ENCODE measurements around the gene N4BP2. TPM values are rescaled to one million over a fixed set of nuclear protein-coding genes. Genes with fewer than 3 reads are reported as not detected.

N4BP2 gene
- polyA plus RNA-seq, 1 of the 3 experiments (the other 2 are of a cell fraction): 1.2 TPM

GRCh38 chr4:40190019-40190418 lies 133.4 kb downstream of the N4BP2 start:
- Histone ChIP-seq H4K20me1 (ENCODE audit: insufficient read depth) (no peaks in the 10 kb centered on the region), H3K4me2 (no peak overlapping the region), H3K4me3 (ENCODE audit: low read depth in 2 of 2, low read length in 1 of 2) (no peak overlapping the region), H3F3A (replicated peaks; ENCODE audit: insufficient read depth) (peaks cover 4% of the 10 kb centered on the region), H3K27me3 (ENCODE audit: insufficient read depth) (no peaks in the 10 kb centered on the region), H3K36me3 (replicated peaks in 1 of 2; ENCODE audit: control insufficient read depth in 1 of 2, insufficient read depth in 2 of 2, low read length in 1 of 2) (no peaks in the 10 kb centered on the region), H3K9me2 (no peaks in the 10 kb centered on the region), H3K27ac (ENCODE audit: low read depth in 2 of 2, low read length in 1 of 2) (no peak overlapping the region), H3K4me1 (ENCODE audit: control insufficient read depth in 1 of 2, insufficient read depth in 2 of 2, low read depth in 1 of 2, low read length in 1 of 2) (peaks cover 7 to 23% of the 10 kb centered on the region in 2 experiments; a peak in 3 of 4 replicates), H3K9me3 (no peaks in the 10 kb centered on the region; the same call in 1 of the 2 replicates), H3K9ac (no peak overlapping the region), H3K79me2 (ENCODE audit: insufficient read depth) (no peaks in the 10 kb centered on the region), H2AFZ (ENCODE audit: low read depth) (no peak overlapping the region)
- no peak for DNase-seq
- 87% methylated on average over 5 of the region's 5 CpGs for WGBS (ENCODE audit: low lambda C conversion rate)
- ChIA-PET CTCF (interaction anchor here (1.0 kb wide), 1 partner anchor 133 kb away, joined by 4 read pairs; the partner anchor contains the start of gene N4BP2), POLR2A (no interaction called here)
- TF ChIP-seq FOXJ3 (CRISPR knock-in tag; IDR thresholded peaks at IDR 0.05): no peak
- no peak for TF ChIP-seq SMC3 (IDR thresholded peaks at IDR 0.05; ENCODE audit: low read depth, low read length)
- TF ChIP-seq RFX5 (IDR thresholded peaks at IDR 0.05; ENCODE audit: low read length): no peak

GRCh38 chr4:40190465-40190864 lies 133.8 kb downstream of the N4BP2 start:
- H3K36me3 ChIP-seq (replicated peaks in 1 of 2; ENCODE audit: control insufficient read depth in 1 of 2, insufficient read depth in 2 of 2, low read length in 1 of 2): no peaks in the 10 kb centered on the region
- CTCF ChIA-PET: interaction anchor here (1.0 to 1.1 kb wide), 2 partner anchors 119 to 134 kb away, joined by 3 to 4 read pairs; partner anchors contain the start of gene N4BP2

More at GRCh38 chr4:40190465-40190864, 133.8 kb downstream of the N4BP2 start:
- Histone ChIP-seq H3K4me1 (ENCODE audit: control insufficient read depth in 1 of 2, insufficient read depth in 2 of 2, low read depth in 1 of 2, low read length in 1 of 2) (peaks cover 7 to 22% of the 10 kb centered on the region in 2 experiments; a peak in 3 of 4 replicates), H3K9me2 (no peaks in the 10 kb centered on the region), H3F3A (replicated peaks; ENCODE audit: insufficient read depth) (peaks cover 4% of the 10 kb centered on the region), H3K4me2 (no peak overlapping the region), H3K79me2 (ENCODE audit: insufficient read depth) (no peaks in the 10 kb centered on the region), H3K4me3 (ENCODE audit: low read depth in 2 of 2, low read length in 1 of 2) (no peak overlapping the region), H3K27ac (ENCODE audit: low read depth in 2 of 2, low read length in 1 of 2) (no peak overlapping the region), H3K27me3 (ENCODE audit: insufficient read depth) (no peaks in the 10 kb centered on the region), H3K9ac (no peak overlapping the region), H3K9me3 (no peaks in the 10 kb centered on the region; the same call in 1 of the 2 replicates), H4K20me1 (ENCODE audit: insufficient read depth) (no peaks in the 10 kb centered on the region), H2AFZ (ENCODE audit: low read depth) (no peak overlapping the region)
- TF ChIP-seq USF2 (IDR thresholded peaks at IDR 0.05; ENCODE audit: borderline replicate concordance, low read depth, low read length) (no peak), NFIC (IDR thresholded peaks at IDR 0.05; ENCODE audit: borderline replicate concordance) (no peak), TCF12 (IDR thresholded peaks at IDR 0.05) (no peak), POLR2AphosphoS5 (IDR thresholded peaks at IDR 0.05; ENCODE audit: low read depth, low read length) (no peak), EP300 (IDR thresholded peaks at IDR 0.05; ENCODE audit: borderline replicate concordance in 1 of 2, low read depth in 1 of 2, low read length in 1 of 2) (no peak), TEAD4 (IDR thresholded peaks at IDR 0.05; ENCODE audit: borderline replicate concordance, insufficient read depth) (no peak), FOXM1 (IDR thresholded peaks at IDR 0.05; ENCODE audit: low read depth) (no peak), GABPA (IDR thresholded peaks at IDR 0.05; ENCODE audit: low read depth) (no peak), CHD2 (IDR thresholded peaks at IDR 0.05; ENCODE audit: low read length, partially characterized antibody) (no peak), RAD21 (IDR thresholded peaks at IDR 0.05; ENCODE audit: low read length) (no peak), ZBTB33 (IDR thresholded peaks at IDR 0.05; ENCODE audit: borderline replicate concordance, low read depth) (no peak), GATA2 (CRISPR knock-in tag; IDR thresholded peaks at IDR 0.05) (no peak)
- POLR2A ChIA-PET: no interaction called here
- WGBS (ENCODE audit: low lambda C conversion rate): 82% methylated on average over 5 of the region's 5 CpGs
- no peak for DNase-seq

All from SK-N-SH (cell line).